ENCODE results near the gene DDB1. TPM values are rescaled to one million over a fixed set of nuclear protein-coding genes. Genes with fewer than 3 reads are reported as not detected.

The DDB1 gene
- total and polyA plus RNA-seq, 2 of the 13 experiments (the other 11 are each of a cell fraction or from before 2014, with no cell fraction given): 217 to 266 TPM

- CTCF ChIA-PET (ENCODE audit: low intra/inter-chr PET ratio, low total read pairs): no interaction called here
- peaks cover 55 to 94% of the 10 kb centered on the region in 2 experiments for H3K36me3 ChIP-seq (replicated peaks in 1 of 2; ENCODE audit: control insufficient read depth in 1 of 2, insufficient read depth in 2 of 2, low read length in 2 of 2)
- POLR2A ChIA-PET: no interaction called here
- no peak overlapping the region for H3K9ac ChIP-seq (ENCODE audit: insufficient read depth, low read depth, low read length)
- H3K9me3 ChIP-seq (ENCODE audit: low read length): no peaks in the 10 kb centered on the region
- H3K79me2 ChIP-seq (ENCODE audit: insufficient read depth, low read length): peaks cover 3% of the 10 kb centered on the region
- intact Hi-C loops (cut with micrococcal nuclease; ENCODE audit: unreplicated experiment): no loop called here
- 92% methylated on average over 1 of the region's 1 CpG for WGBS (ENCODE audit: low lambda C conversion rate)
- no peak overlapping the region for H3K4me3 ChIP-seq (replicated peaks in 1 of 3; ENCODE audit: insufficient read depth in 1 of 3, low read depth in 2 of 3, low read length in 3 of 3)
- 0 out of 2 replicates have a peak, but pooled peaks cover 6% of the 10 kb centered on the region for H4K20me1 ChIP-seq (ENCODE audit: insufficient read depth, low read length)
- in situ Hi-C loops (cut with HindIII; ENCODE audit: extremely low pct_ligation_motif_present, low pct_unique_long_range_greater_than_20kb): no loop called here
- H3K27ac ChIP-seq (ENCODE audit: extremely low read length, insufficient read depth, low read length): no peak overlapping the region
- ATAC-seq: no peak
- FAIRE-seq: no peak
- H3K4me1 ChIP-seq (ENCODE audit: insufficient read depth, low read length): no peaks in the 10 kb centered on the region
- TF ChIP-seq ZNF354B (CRISPR knock-in tag; IDR thresholded peaks at IDR 0.05) (no peak), REST (IDR thresholded peaks at IDR 0.05; ENCODE audit: borderline replicate concordance in 1 of 2, low read depth in 1 of 2, low read length in 2 of 2) (peak in 1 of 2 experiments; percentile 80; a peak in 3 of 4 replicates), RBM22 (optimal IDR thresholded peaks at IDR 0.05; ENCODE audit: low read length) (no peak), ATM (IDR thresholded peaks at IDR 0.05; ENCODE audit: borderline replicate concordance) (no peak), MED13 (CRISPR knock-in tag; IDR thresholded peaks at IDR 0.05) (no peak), ATF7 (IDR thresholded peaks at IDR 0.05) (0 out of 2 replicates have a peak, but pooled peaks have one; percentile 7), ATF7 (CRISPR knock-in tag; IDR thresholded peaks at IDR 0.05) (no peak), ELF3 (CRISPR knock-in tag; IDR thresholded peaks at IDR 0.05) (no peak)
- TF ChIP-seq, protein P1, sequence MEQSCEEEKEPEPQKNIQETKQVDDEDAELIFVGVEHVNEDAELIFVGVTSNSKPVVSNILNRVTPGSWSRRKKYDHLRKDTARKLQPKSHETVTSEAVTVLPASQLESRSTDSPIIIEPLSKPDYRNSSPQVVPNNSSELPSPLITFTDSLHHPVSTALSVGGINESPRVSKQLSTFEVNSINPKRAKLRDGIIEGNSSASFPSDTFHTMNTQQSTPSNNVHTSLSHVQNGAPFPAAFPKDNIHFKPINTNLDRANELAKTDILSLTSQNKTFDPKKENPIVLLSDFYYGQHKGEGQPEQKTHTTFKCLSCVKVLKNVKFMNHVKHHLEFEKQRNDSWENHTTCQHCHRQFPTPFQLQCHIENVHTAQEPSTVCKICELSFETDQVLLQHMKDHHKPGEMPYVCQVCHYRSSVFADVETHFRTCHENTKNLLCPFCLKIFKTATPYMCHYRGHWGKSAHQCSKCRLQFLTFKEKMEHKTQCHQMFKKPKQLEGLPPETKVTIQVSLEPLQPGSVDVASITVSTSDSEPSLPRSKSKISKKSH (CRISPR knock-in tag; IDR thresholded peaks at IDR 0.05; ENCODE audit: borderline replicate concordance): no peak
- no peak for DNase-seq (ENCODE audit: low spot score)
- no peak overlapping the region for H3K4me2 ChIP-seq (ENCODE audit: low read depth, low read length)
- no peak overlapping the region for H2AFZ ChIP-seq (ENCODE audit: low read length)
- no peaks in the 10 kb centered on the region for H3K27me3 ChIP-seq (ENCODE audit: control insufficient read depth in 1 of 2, insufficient read depth in 2 of 2, low read length in 2 of 2)
- BruUV-seq (replicated peaks): no TSS peak
Observed at GRCh38 chr11:61307354-61307753, 25.6 kb downstream of the DDB1 start.
